Measurements from ENCODE around the gene SMAD7.
"Not testable (repeated sequence)": the region's sequence is repeated elsewhere in the genome, so short reads cannot be mapped to it uniquely, and the experiment has no call there.

Gene SMAD7

DNA sequence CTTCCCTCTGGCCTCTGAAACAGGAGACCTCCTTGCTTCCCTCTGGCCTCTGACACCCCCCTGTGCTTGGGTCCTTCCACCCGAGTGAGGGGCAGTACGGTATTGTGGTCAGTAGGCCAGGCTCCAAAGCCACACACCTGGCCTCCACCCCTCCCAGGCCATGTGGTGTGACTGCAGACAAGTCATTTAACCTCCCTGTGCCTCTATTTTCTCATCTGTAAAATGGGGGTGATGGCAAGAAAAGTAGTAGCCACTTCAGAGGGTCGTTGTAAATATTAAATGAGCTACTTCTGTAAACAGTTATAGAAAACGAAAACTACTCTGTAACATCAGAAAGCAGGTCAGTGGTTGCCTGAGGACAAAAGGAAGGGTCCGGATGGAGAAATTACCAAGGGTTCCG is 74.2 kb downstream of the SMAD7 start:
- no peak for DNase-seq

GRCh38 chr18:48875942-48876511 is 74.7 kb downstream of the SMAD7 start:
- DNase-seq = no peak

- DNase-seq = no peak
Observed at GRCh38 chr18:48875314-48875941, 75.3 kb downstream of the SMAD7 start.

- DNase-seq = no peak
Observed at GRCh38 chr18:48874701-48875162, 76.0 kb downstream of the SMAD7 start.

- no peak for DNase-seq
Observed at GRCh38 chr18:48874233-48874632, 76.5 kb downstream of the SMAD7 start.

DNA sequence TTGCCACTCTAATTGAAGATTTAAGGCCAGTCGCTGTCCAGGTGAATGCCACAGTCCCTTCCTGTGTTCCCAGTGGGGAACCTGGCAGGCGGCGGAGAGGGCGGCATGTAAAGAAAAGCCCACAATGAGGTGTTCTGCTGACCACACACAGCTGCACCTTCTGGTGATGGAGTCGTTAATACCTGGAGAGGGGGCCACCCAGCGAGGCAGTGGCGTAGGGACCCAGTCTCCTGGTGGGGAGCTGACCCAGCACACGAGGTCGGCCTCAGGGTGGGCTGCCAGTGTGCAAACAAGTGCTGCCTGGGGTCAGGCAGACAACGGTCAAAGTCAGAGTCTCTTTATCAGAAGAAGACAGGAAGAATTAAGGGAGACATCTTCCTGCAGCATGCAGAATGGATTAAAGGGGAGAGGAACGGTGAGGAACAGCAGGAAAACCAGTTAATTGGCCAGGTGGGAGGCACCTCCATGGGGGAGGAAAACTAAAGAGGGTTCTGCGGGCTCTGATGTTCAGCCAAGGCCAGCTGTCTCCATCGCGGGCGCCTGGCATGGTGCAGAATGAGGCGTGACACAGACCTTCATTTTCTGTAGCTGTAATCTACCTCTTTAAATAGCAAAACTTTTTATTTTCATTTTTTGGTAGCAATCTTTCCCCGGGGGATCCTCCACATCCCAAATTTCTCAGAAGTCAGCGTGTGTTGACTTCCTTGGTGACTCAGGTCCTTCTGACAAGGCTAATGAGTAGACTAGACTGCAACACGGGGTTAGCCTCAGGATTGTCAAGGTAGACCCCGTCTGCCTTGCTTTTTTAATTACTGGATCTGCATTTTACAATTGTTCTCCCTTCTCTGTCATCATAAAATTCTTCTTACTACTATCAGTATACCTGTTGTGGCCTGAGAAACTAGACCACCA is 78.3 kb downstream of the SMAD7 start:
- no peak for DNase-seq

- no peak for DNase-seq
Observed at GRCh38 chr18:48871391-48872166, 79.2 kb downstream of the SMAD7 start.

GRCh38 chr18:48870926-48871325 is 79.8 kb downstream of the SMAD7 start:
- not testable (repeated sequence) for DNase-seq

All from hippocampal formation (tissue), 2 donors.